HEK293 (cell line): ENCODE results near the gene MAP3K4.

Experiments used
- MYNN ChIP-seq: fragments of 450-650 bp; formaldehyde crosslinking; IDR thresholded peaks from 2 replicates; pipeline ENCODE4 v1.5.1; 2016; ENCODE audit warnings: missing biosample characterization, missing genetic modification characterization, borderline replicate concordance
- SCRT2 ChIP-seq: fragments of 450-650 bp; formaldehyde crosslinking; IDR thresholded peaks from 2 replicates; pipeline ENCODE4 v1.5.1; 2016; ENCODE audit warnings: missing biosample characterization, missing genetic modification characterization
- ZFP3 ChIP-seq: fragments of 450-650 bp; formaldehyde crosslinking; IDR thresholded peaks from 2 replicates; pipeline ENCODE4 v1.5.1; 2016; ENCODE audit warnings: low read depth, missing biosample characterization, missing genetic modification characterization
- ZFP41 ChIP-seq: fragments of 450-650 bp; formaldehyde crosslinking; IDR thresholded peaks from 2 replicates; pipeline ENCODE4 v1.5.1; 2016; ENCODE audit warnings: missing biosample characterization, missing genetic modification characterization, borderline replicate concordance
- ZNF140 ChIP-seq: fragments of 450-650 bp; formaldehyde crosslinking; IDR thresholded peaks from 2 replicates; pipeline ENCODE4 v1.5.1; 2016; ENCODE audit warnings: missing biosample characterization, missing genetic modification characterization
- ZNF423 ChIP-seq: fragments of 450-650 bp; formaldehyde crosslinking; IDR thresholded peaks from 2 replicates; pipeline ENCODE4 v1.5.1; 2016; ENCODE audit warnings: missing biosample characterization, missing genetic modification characterization
- ZNF510 ChIP-seq: fragments of 450-650 bp; formaldehyde crosslinking; IDR thresholded peaks from 2 replicates; pipeline ENCODE4 v1.5.1; 2018; ENCODE audit warnings: mild to moderate bottlenecking, missing genetic modification characterization, missing biosample characterization; ENCODE audit not compliant: insufficient replicate concordance
- ZNF558 ChIP-seq: fragments of 450-650 bp; formaldehyde crosslinking; IDR thresholded peaks from 2 replicates; pipeline ENCODE4 v1.5.1; 2016; ENCODE audit warnings: missing biosample characterization, missing genetic modification characterization
- ZNF792 ChIP-seq: fragments of 450-650 bp; formaldehyde crosslinking; IDR thresholded peaks from 2 replicates; pipeline ENCODE4 v1.5.1; 2016; ENCODE audit warnings: missing biosample characterization, missing genetic modification characterization
- TF ChIP-seq, protein P1 (sequence below): fragments of 450-650 bp; formaldehyde crosslinking; IDR thresholded peaks from 2 replicates; pipeline ENCODE4 v1.5.1; 2016; ENCODE audit warnings: missing biosample characterization, missing genetic modification characterization
- TF ChIP-seq, protein P2 (sequence below): sonication (generic); formaldehyde crosslinking; IDR thresholded peaks from 2 replicates; pipeline ENCODE4 v1.8.1; 2022; ENCODE audit warnings: mild to moderate bottlenecking, moderate library complexity, missing genetic modification reagents
- TF ChIP-seq, protein P3 (sequence below): fragments of 450-650 bp; formaldehyde crosslinking; IDR thresholded peaks from 2 replicates; pipeline ENCODE4 v1.5.1; 2016; ENCODE audit warnings: missing biosample characterization, missing genetic modification characterization

DNA sequence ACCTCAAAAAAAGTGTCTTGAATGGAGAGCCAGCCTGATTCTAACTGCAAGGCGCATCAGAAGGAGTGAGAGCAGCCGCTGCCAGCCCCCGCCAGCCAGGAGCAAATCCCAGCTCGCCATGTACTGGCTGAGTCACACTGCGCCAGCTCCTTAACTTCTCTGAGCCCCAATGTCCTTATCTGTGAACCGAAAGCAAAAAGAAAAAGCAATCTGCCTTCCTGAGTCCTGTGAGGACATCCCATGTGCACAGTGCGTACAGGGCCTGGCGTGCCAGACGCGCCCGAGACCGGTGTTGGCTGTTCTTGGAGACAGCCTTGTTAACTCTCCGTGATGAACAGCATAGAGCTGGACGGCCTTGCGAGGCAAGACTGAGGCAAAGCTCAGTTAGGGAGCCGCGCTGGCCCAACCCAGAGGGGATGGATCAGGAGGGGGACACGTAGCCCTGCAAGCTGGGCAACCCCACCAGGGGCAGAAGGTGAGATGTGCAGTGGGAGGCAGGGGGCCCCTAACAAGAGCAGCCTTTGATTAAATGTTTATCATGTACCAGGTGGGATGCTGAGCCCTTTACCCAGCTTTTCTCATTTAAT, 159.6 kb downstream of the MAP3K4 start:
- TF ChIP-seq ZNF792 (tag by site-specific recombination): no peak
- TF ChIP-seq ZFP41 (tag by site-specific recombination): no peak
- no peak for TF ChIP-seq SCRT2 (tag by site-specific recombination)
- TF ChIP-seq ZNF140 (tag by site-specific recombination): no peak
- TF ChIP-seq, protein P1, sequence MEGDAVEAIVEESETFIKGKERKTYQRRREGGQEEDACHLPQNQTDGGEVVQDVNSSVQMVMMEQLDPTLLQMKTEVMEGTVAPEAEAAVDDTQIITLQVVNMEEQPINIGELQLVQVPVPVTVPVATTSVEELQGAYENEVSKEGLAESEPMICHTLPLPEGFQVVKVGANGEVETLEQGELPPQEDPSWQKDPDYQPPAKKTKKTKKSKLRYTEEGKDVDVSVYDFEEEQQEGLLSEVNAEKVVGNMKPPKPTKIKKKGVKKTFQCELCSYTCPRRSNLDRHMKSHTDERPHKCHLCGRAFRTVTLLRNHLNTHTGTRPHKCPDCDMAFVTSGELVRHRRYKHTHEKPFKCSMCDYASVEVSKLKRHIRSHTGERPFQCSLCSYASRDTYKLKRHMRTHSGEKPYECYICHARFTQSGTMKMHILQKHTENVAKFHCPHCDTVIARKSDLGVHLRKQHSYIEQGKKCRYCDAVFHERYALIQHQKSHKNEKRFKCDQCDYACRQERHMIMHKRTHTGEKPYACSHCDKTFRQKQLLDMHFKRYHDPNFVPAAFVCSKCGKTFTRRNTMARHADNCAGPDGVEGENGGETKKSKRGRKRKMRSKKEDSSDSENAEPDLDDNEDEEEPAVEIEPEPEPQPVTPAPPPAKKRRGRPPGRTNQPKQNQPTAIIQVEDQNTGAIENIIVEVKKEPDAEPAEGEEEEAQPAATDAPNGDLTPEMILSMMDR (tag by site-specific recombination): no peak
- TF ChIP-seq, protein P2, sequence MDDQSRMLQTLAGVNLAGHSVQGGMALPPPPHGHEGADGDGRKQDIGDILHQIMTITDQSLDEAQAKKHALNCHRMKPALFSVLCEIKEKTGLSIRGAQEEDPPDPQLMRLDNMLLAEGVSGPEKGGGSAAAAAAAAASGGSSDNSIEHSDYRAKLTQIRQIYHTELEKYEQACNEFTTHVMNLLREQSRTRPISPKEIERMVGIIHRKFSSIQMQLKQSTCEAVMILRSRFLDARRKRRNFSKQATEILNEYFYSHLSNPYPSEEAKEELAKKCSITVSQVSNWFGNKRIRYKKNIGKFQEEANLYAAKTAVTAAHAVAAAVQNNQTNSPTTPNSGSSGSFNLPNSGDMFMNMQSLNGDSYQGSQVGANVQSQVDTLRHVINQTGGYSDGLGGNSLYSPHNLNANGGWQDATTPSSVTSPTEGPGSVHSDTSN: no peak
- TF ChIP-seq ZNF558 (tag by site-specific recombination): no peak
- no peak for TF ChIP-seq MYNN (tag by site-specific recombination)
- TF ChIP-seq ZNF510 (tag by site-specific recombination): no peak
- TF ChIP-seq ZNF423 (tag by site-specific recombination): no peak
- no peak for TF ChIP-seq ZFP3 (tag by site-specific recombination)
- TF ChIP-seq, protein P3, sequence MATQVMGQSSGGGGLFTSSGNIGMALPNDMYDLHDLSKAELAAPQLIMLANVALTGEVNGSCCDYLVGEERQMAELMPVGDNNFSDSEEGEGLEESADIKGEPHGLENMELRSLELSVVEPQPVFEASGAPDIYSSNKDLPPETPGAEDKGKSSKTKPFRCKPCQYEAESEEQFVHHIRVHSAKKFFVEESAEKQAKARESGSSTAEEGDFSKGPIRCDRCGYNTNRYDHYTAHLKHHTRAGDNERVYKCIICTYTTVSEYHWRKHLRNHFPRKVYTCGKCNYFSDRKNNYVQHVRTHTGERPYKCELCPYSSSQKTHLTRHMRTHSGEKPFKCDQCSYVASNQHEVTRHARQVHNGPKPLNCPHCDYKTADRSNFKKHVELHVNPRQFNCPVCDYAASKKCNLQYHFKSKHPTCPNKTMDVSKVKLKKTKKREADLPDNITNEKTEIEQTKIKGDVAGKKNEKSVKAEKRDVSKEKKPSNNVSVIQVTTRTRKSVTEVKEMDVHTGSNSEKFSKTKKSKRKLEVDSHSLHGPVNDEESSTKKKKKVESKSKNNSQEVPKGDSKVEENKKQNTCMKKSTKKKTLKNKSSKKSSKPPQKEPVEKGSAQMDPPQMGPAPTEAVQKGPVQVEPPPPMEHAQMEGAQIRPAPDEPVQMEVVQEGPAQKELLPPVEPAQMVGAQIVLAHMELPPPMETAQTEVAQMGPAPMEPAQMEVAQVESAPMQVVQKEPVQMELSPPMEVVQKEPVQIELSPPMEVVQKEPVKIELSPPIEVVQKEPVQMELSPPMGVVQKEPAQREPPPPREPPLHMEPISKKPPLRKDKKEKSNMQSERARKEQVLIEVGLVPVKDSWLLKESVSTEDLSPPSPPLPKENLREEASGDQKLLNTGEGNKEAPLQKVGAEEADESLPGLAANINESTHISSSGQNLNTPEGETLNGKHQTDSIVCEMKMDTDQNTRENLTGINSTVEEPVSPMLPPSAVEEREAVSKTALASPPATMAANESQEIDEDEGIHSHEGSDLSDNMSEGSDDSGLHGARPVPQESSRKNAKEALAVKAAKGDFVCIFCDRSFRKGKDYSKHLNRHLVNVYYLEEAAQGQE (tag by site-specific recombination): no peak
